H9 (cell line): ENCODE measurements around the gene EIF3C. TPM values are rescaled to one million over a fixed set of nuclear protein-coding genes. Genes with fewer than 3 reads are reported as not detected.
"Not testable (repeated sequence)": the region's sequence is repeated elsewhere in the genome, so short reads cannot be mapped to it uniquely, and the experiment has no call there.

Source experiments
- DNase-seq: peaks from one replicate; pipeline ENCODE4 v3.0.0-alpha.2; 2017
- H2AFZ ChIP-seq: one replicate; pipeline ENCODE4 v1.6.1; 2013; ENCODE audit warnings: mild to moderate bottlenecking, low read length, control low read depth, moderate library complexity
- H2AK5ac ChIP-seq: 2 replicates; pipeline ENCODE4 v1.6.1; 2013; ENCODE audit warnings: low read length, control low read depth, mixed read lengths; ENCODE audit not compliant: insufficient read length
- H2BK120ac ChIP-seq: one replicate; pipeline ENCODE4 v1.6.1; 2013; ENCODE audit warnings: low read depth, mild to moderate bottlenecking, low read length, control low read depth, inconsistent platforms; ENCODE audit not compliant: poor library complexity, severe bottlenecking
- H2BK12ac ChIP-seq: 2 replicates; pipeline ENCODE4 v1.6.1; 2013; ENCODE audit warnings: low read length, control low read depth, mixed read lengths, low read depth; ENCODE audit not compliant: insufficient read length
- H2BK15ac ChIP-seq: 2 replicates; pipeline ENCODE4 v1.6.1; 2013; ENCODE audit warnings: low read depth, low read length, control low read depth
- H2BK20ac ChIP-seq: one replicate; pipeline ENCODE4 v1.6.1; 2013; ENCODE audit warnings: low read depth, mild to moderate bottlenecking, low read length, control low read depth, inconsistent platforms; ENCODE audit not compliant: poor library complexity, severe bottlenecking
- H2BK5ac ChIP-seq: 2 replicates; pipeline ENCODE4 v1.6.1; 2013; ENCODE audit warnings: low read length, control low read depth, mixed read lengths; ENCODE audit not compliant: insufficient read length
- H3K14ac ChIP-seq: 2 replicates; pipeline ENCODE4 v1.6.1; 2013; ENCODE audit warnings: low read length, control low read depth; ENCODE audit not compliant: insufficient read depth
- H3K18ac ChIP-seq: 2 replicates; pipeline ENCODE4 v1.6.1; 2013; ENCODE audit warnings: low read depth, mild to moderate bottlenecking, mixed read lengths, low read length, control low read depth; ENCODE audit not compliant: insufficient read length
- H3K23ac ChIP-seq: 2 replicates; pipeline ENCODE4 v1.6.1; 2013; ENCODE audit warnings: low read length, control low read depth, mixed read lengths, low read depth; ENCODE audit not compliant: insufficient read length
- H3K23me2 ChIP-seq: 2 replicates; pipeline ENCODE4 v1.6.1; 2013; ENCODE audit warnings: low read depth, mild to moderate bottlenecking, mixed read lengths, low read length, control low read depth; ENCODE audit not compliant: insufficient read length, poor library complexity, severe bottlenecking
- H3K27ac ChIP-seq: 2 replicates; pipeline ENCODE4 v1.5.1; 2013; ENCODE audit warnings: low read length, control low read depth, mixed read lengths, low read depth; ENCODE audit not compliant: insufficient read length
- H3K27me3 ChIP-seq: 2 replicates; pipeline ENCODE4 v1.6.1; 2013; ENCODE audit warnings: low read length, control low read depth, inconsistent platforms; ENCODE audit not compliant: insufficient read depth
- H3K4ac ChIP-seq: 2 replicates; pipeline ENCODE4 v1.6.1; 2013; ENCODE audit warnings: low read depth, mild to moderate bottlenecking, control low read depth, inconsistent platforms, low read length, moderate library complexity
- H3K4me1 ChIP-seq: 2 replicates; pipeline ENCODE4 v1.6.1; 2013; ENCODE audit warnings: low read length, control low read depth, inconsistent platforms; ENCODE audit not compliant: insufficient read depth
- H3K4me2 ChIP-seq: 2 replicates; pipeline ENCODE4 v1.6.1; 2013; ENCODE audit warnings: low read length, control low read depth, mixed read lengths; ENCODE audit not compliant: insufficient read length, insufficient read depth
- H3K56ac ChIP-seq: 2 replicates; pipeline ENCODE4 v1.6.1; 2013; ENCODE audit warnings: low read depth, mild to moderate bottlenecking, mixed read lengths, low read length, control low read depth; ENCODE audit not compliant: insufficient read length
- H3K79me1 ChIP-seq: 2 replicates; pipeline ENCODE4 v1.6.1; 2013; ENCODE audit warnings: low read depth, mild to moderate bottlenecking, moderate library complexity, low read length, control low read depth, inconsistent platforms; ENCODE audit not compliant: insufficient read depth, poor library complexity, severe bottlenecking
- H3K79me2 ChIP-seq: 2 replicates; pipeline ENCODE4 v1.6.1; 2013; ENCODE audit warnings: low read length, control low read depth, inconsistent platforms; ENCODE audit not compliant: insufficient read depth
- H3K9ac ChIP-seq: 2 replicates; pipeline ENCODE4 v1.6.1; 2013; ENCODE audit warnings: low read length, control low read depth, mixed read lengths; ENCODE audit not compliant: insufficient read length; ENCODE audit errors: extremely low read depth
- H3K9me3 ChIP-seq: one replicate; pipeline ENCODE4 v1.6.1; 2013; ENCODE audit warnings: low read depth, low read length, inconsistent platforms; ENCODE audit not compliant: control insufficient read depth
- H3T11ph ChIP-seq: one replicate; pipeline ENCODE4 v1.6.1; 2013; ENCODE audit warnings: mild to moderate bottlenecking, low read length, control low read depth, inconsistent platforms
- H4K20me1 ChIP-seq: one replicate; pipeline ENCODE4 v1.6.1; 2013; ENCODE audit not compliant: control insufficient read depth, insufficient read length, insufficient read depth
- H4K5ac ChIP-seq: 2 replicates; pipeline ENCODE4 v1.6.1; 2013; ENCODE audit warnings: low read depth, mild to moderate bottlenecking, mixed read lengths, low read length, control low read depth; ENCODE audit not compliant: insufficient read length
- H4K8ac ChIP-seq: replicated peaks from 2 replicates; pipeline ENCODE4 v1.6.1; 2013; ENCODE audit warnings: low read length, control low read depth, mixed read lengths, low read depth; ENCODE audit not compliant: insufficient read length
- H4K91ac ChIP-seq: 2 replicates; pipeline ENCODE4 v1.6.1; 2013; ENCODE audit warnings: low read depth, mild to moderate bottlenecking, moderate library complexity, mixed read lengths, low read length, control low read depth; ENCODE audit not compliant: insufficient read length
- H3K27ac Mint-ChIP-seq, 3 experiments: 2 replicates in 2 of 3; 3 replicates in 1 of 3; pipeline ENCODE4 v1.8.0; 2020 to 2021; ENCODE audit warnings: mixed read lengths in 3 of 3, mild to moderate bottlenecking in 1 of 3, moderate library complexity in 1 of 3
- H3K27me3 Mint-ChIP-seq: 2 replicates; pipeline ENCODE4 v1.8.0; 2021; ENCODE audit warnings: low read depth, mild to moderate bottlenecking, moderate library complexity, mixed read lengths
- H3K36me3 Mint-ChIP-seq, 3 experiments: 2 replicates in 2 of 3; 3 replicates in 1 of 3; pipeline ENCODE4 v1.8.0; 2020 to 2021; ENCODE audit warnings: low read depth in 3 of 3, mixed read lengths in 3 of 3; ENCODE audit not compliant: insufficient read depth in 1 of 3
- H3K4me1 Mint-ChIP-seq, 2 experiments: 2 replicates each; pipeline ENCODE4 v1.8.0; 2020; ENCODE audit warnings: mixed read lengths in 2 of 2
- H3K4me3 Mint-ChIP-seq, 2 experiments: 2 replicates in 1 of 2; 3 replicates in 1 of 2; pipeline ENCODE4 v1.8.0; 2020 to 2021; ENCODE audit warnings: mild to moderate bottlenecking in 2 of 2, mixed read lengths in 2 of 2, moderate library complexity in 1 of 2
- H3K9me3 Mint-ChIP-seq, 2 experiments: 2 replicates in 1 of 2; 3 replicates in 1 of 2; pipeline ENCODE4 v1.8.0; 2020; ENCODE audit warnings: mild to moderate bottlenecking in 2 of 2, mixed read lengths in 2 of 2, moderate library complexity in 1 of 2
- WGBS: extraction: QIAGEN DNeasy Blood & Tissue Kit; methylation state at CpG from one replicate; pipeline ENCODE4 v1.1.7; 2013; ENCODE audit warnings: missing lambda C conversion rate, low lambda C conversion rate, mixed read lengths; ENCODE audit not compliant: insufficient read length; ENCODE audit errors: extremely low coverage; 5-methylcytosine and 5-hydroxymethylcytosine counted together
- total RNA-seq: library from RNA; stranded (reverse); gene quantifications from 2 replicates; pipeline ENCODE4 v1.2.1, GENCODE V29; 2021

EIF3C gene
- total RNA-seq, 1 experiment from 2014 or later = 990 TPM

GRCh38 chr16:28699792-28700191 is 11.5 kb upstream of the EIF3C start:
- H2BK5ac ChIP-seq, H3K27ac Mint-ChIP-seq, H3K79me1 ChIP-seq, H3K56ac ChIP-seq, H3T11ph ChIP-seq, H3K27me3 Mint-ChIP-seq, H3K23ac ChIP-seq, H2AK5ac ChIP-seq, H2AFZ ChIP-seq, H3K14ac ChIP-seq, H3K27me3 ChIP-seq, H3K4me3 Mint-ChIP-seq, H2BK15ac ChIP-seq, H3K9me3 Mint-ChIP-seq, H3K18ac ChIP-seq, DNase-seq, H2BK12ac ChIP-seq, H4K5ac ChIP-seq, H3K4me1 ChIP-seq, H4K91ac ChIP-seq, H3K36me3 Mint-ChIP-seq, H2BK120ac ChIP-seq, H3K23me2 ChIP-seq, H2BK20ac ChIP-seq, H3K27ac ChIP-seq, H3K4me1 Mint-ChIP-seq, H4K8ac ChIP-seq, H3K9me3 ChIP-seq, H3K4me2 ChIP-seq, H3K9ac ChIP-seq, H3K79me2 ChIP-seq, H4K20me1 ChIP-seq, H3K4ac ChIP-seq: not testable (repeated sequence)
- no CpG with 5 or more reads among the region's 9 CpGs for WGBS

GRCh38 chr16:28700349-28700748 is 10.9 kb upstream of the EIF3C start:
- H3K23ac ChIP-seq, H2BK15ac ChIP-seq, H2AFZ ChIP-seq, H3K4ac ChIP-seq, H3K23me2 ChIP-seq, H4K8ac ChIP-seq, H3K4me1 ChIP-seq, H3K27ac Mint-ChIP-seq, H3K79me2 ChIP-seq, H3K18ac ChIP-seq, H2BK120ac ChIP-seq, H3K56ac ChIP-seq, H3K4me2 ChIP-seq, H4K91ac ChIP-seq, H3K9ac ChIP-seq, H2BK20ac ChIP-seq, H3K27ac ChIP-seq, H3K9me3 ChIP-seq, H3K14ac ChIP-seq, H3K9me3 Mint-ChIP-seq, H2BK12ac ChIP-seq, H3T11ph ChIP-seq, H2AK5ac ChIP-seq, DNase-seq, H4K20me1 ChIP-seq, H3K36me3 Mint-ChIP-seq, H3K79me1 ChIP-seq, H3K27me3 ChIP-seq, H3K27me3 Mint-ChIP-seq, H2BK5ac ChIP-seq, H4K5ac ChIP-seq, H3K4me1 Mint-ChIP-seq, H3K4me3 Mint-ChIP-seq: not testable (repeated sequence)
- WGBS = no CpG with 5 or more reads among the region's 19 CpGs
